Measurements from ENCODE around the gene FNDC8.
"Not testable (repeated sequence)": the region's sequence is repeated elsewhere in the genome, so short reads cannot be mapped to it uniquely, and the experiment has no call there.

FNDC8 gene

GRCh38 chr17:35095741-35096140 lies 25.7 kb upstream of the FNDC8 start:
- no peak for DNase-seq (ENCODE audit: low spot score)

GRCh38 chr17:35097776-35098175 lies 23.6 kb upstream of the FNDC8 start:
- DNase-seq (ENCODE audit: low spot score): no peak

GRCh38 chr17:35099908-35100307 lies 21.5 kb upstream of the FNDC8 start:
- DNase-seq (ENCODE audit: low spot score): no peak

GRCh38 chr17:35101036-35101435 lies 20.4 kb upstream of the FNDC8 start:
- no peak for DNase-seq (ENCODE audit: low spot score)

- DNase-seq (ENCODE audit: low spot score): no peak
Observed at GRCh38 chr17:35101725-35102124, 19.7 kb upstream of the FNDC8 start.

- peak; percentile 24 for DNase-seq (ENCODE audit: low spot score)
Observed at GRCh38 chr17:35103271-35103670, 18.1 kb upstream of the FNDC8 start.

- DNase-seq (ENCODE audit: low spot score): no peak
Observed at GRCh38 chr17:35104844-35105450, 16.5 kb upstream of the FNDC8 start.

- not testable (repeated sequence) for DNase-seq (ENCODE audit: low spot score)
Observed at GRCh38 chr17:35110791-35111190, 10.6 kb upstream of the FNDC8 start.

GRCh38 chr17:35116845-35117244 lies 4.6 kb upstream of the FNDC8 start:
- DNase-seq (ENCODE audit: low spot score): no peak

- no peak for DNase-seq (ENCODE audit: low spot score)
Observed at GRCh38 chr17:35117984-35118383, 3.4 kb upstream of the FNDC8 start.

GRCh38 chr17:35119370-35120165 lies 1.8 kb upstream of the FNDC8 start, which contains the start of gene RAD51D:
TSS of gene RAD51D (minus strand) at chr17:35119860. CDS start at chr17:35119613, 247 bp downstream.
- DNase-seq (ENCODE audit: low spot score): peak; percentile 69

GRCh38 chr17:35127751-35128514 lies 6.5 kb downstream of the FNDC8 start:
- no peak for DNase-seq (ENCODE audit: low spot score)

GRCh38 chr17:35129154-35129972 lies 7.9 kb downstream of the FNDC8 start:
- DNase-seq (ENCODE audit: low spot score): no peak

GRCh38 chr17:35129973-35130351 lies 8.5 kb downstream of the FNDC8 start:
- DNase-seq (ENCODE audit: low spot score): no peak

- DNase-seq (ENCODE audit: low spot score): no peak
Observed at GRCh38 chr17:35130392-35130791, 9.0 kb downstream of the FNDC8 start.

GRCh38 chr17:35132099-35132498 lies 10.7 kb downstream of the FNDC8 start:
- DNase-seq (ENCODE audit: low spot score): no peak

- DNase-seq (ENCODE audit: low spot score): no peak
Observed at GRCh38 chr17:35132816-35133550, 11.6 kb downstream of the FNDC8 start.

- DNase-seq (ENCODE audit: low spot score): no peak
Observed at GRCh38 chr17:35135322-35135721, 13.9 kb downstream of the FNDC8 start.

- no peak for DNase-seq (ENCODE audit: low spot score)
Observed at GRCh38 chr17:35138218-35138617, 16.8 kb downstream of the FNDC8 start.

GRCh38 chr17:35141681-35142466 lies 20.5 kb downstream of the FNDC8 start, which contains the start of gene NLE1:
TSS of gene NLE1 (minus strand) at chr17:35142303. CDS start at chr17:35142275, 28 bp downstream.
- peak; percentile 73 for DNase-seq (ENCODE audit: low spot score)

Measured in SW480 (cell line).